Measurements from ENCODE around the gene SNRPD2.

Gene SNRPD2

GRCh38 chr19:45657520-45658167 lies 34.1 kb downstream of the SNRPD2 start:
- no peak for DNase-seq (ENCODE audit: low spot score)

GRCh38 chr19:45655073-45655472 lies 36.7 kb downstream of the SNRPD2 start:
- no peak for DNase-seq (ENCODE audit: low spot score)

GRCh38 chr19:45653634-45654033 lies 38.1 kb downstream of the SNRPD2 start:
- no peak for DNase-seq (ENCODE audit: low spot score)

- DNase-seq (ENCODE audit: low spot score) = no peak
These were observed 41.0 kb downstream of the SNRPD2 start for GRCh38 chr19:45650722-45651121.

GRCh38 chr19:45646345-45646698 lies 45.4 kb downstream of the SNRPD2 start:
- no peak for DNase-seq (ENCODE audit: low spot score)

- peak; percentile 89 for DNase-seq (ENCODE audit: low spot score)
These were observed 46.0 kb downstream of the SNRPD2 start for GRCh38 chr19:45645631-45646344.

- DNase-seq (ENCODE audit: low spot score) = no peak
These were observed 46.6 kb downstream of the SNRPD2 start for GRCh38 chr19:45645068-45645630.

GRCh38 chr19:45643927-45644771 lies 47.6 kb downstream of the SNRPD2 start:
- DNase-seq (ENCODE audit: low spot score) = no peak

- peak; percentile 91 for DNase-seq (ENCODE audit: low spot score)
These were observed 48.5 kb downstream of the SNRPD2 start for GRCh38 chr19:45643024-45643926.

- DNase-seq (ENCODE audit: low spot score) = peak; percentile 77
These were observed 50.3 kb downstream of the SNRPD2 start for GRCh38 chr19:45641274-45642105.

- peak; percentile 10 for DNase-seq (ENCODE audit: low spot score)
These were observed 50.9 kb downstream of the SNRPD2 start for GRCh38 chr19:45640849-45641273.

GRCh38 chr19:45638930-45639729 lies 52.6 kb downstream of the SNRPD2 start, which contains the start of gene EML2:
TSS of gene EML2 (minus strand) at chr19:45639397. CDS start at chr19:45639376, 21 bp downstream.
- peak; percentile 51 for DNase-seq (ENCODE audit: low spot score)

GRCh38 chr19:45637890-45638667 lies 53.7 kb downstream of the SNRPD2 start:
- DNase-seq (ENCODE audit: low spot score) = no peak

All from CD4-positive, alpha-beta T cell treated with Interleukin-15 for 4 hours (primary cell).